ENCODE results near the gene CIB2. TPM values are rescaled to one million over a fixed set of nuclear protein-coding genes. Genes with fewer than 3 reads are reported as not detected.
A peak's percentile ranks its signal among the peaks of the same experiment; 100 is the strongest.

Gene CIB2
- total and polyA plus RNA-seq, 9 donors, result 1.7 to 12.4 (median 8.8) TPM

GRCh38 chr15:78065284-78065872 lies 65.9 kb downstream of the CIB2 start:
- Histone ChIP-seq H3K27me3 (no peaks in the 10 kb centered on the region), H3K36me3 (no peaks in the 10 kb centered on the region), H3K4me1 (ENCODE audit: insufficient read depth) (peaks cover 53% of the 10 kb centered on the region), H3K4me3 (peak overlapping the region; percentile 4), H3K27ac (peak overlapping the region; percentile 72 to 95), H3K9me3 (no peaks in the 10 kb centered on the region)
- no peak for TF ChIP-seq EP300 (IDR thresholded peaks at IDR 0.05)
- peak; percentile 49 for TF ChIP-seq POLR2A (IDR thresholded peaks at IDR 0.05)
- intact Hi-C loops (cut with DNase I), result no loop called here
- DNase-seq, result peak; percentile 50 to 82 (median 62)
- WGBS, 3 donors, result 14 to 26% (median 18%) methylated on average over 5 of the region's 5 CpGs

DNA sequence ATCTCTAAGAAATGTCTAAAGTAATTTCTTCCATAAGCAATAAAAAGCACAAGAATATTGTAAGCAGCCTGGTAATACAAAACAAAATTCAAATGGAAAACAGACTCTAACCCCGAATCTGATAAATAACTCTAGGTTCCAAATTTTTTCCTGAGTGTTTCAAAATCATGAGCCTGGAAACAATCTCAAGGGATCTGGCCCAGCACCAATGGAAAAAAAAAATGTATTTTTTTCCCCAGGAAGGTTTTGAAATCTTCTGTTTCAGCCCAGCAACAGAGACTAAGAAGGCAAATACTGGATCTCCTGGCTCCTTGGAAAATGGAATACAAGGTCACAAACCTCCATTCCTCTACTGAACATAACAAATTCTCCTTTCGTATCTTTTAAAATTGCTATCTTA lies 66.7 kb downstream of the CIB2 start:
- H3K4me3 ChIP-seq, result peak overlapping the region; percentile 4
- peaks cover 51% of the 10 kb centered on the region for H3K4me1 ChIP-seq (ENCODE audit: insufficient read depth)
- no peak for DNase-seq
- no peaks in the 10 kb centered on the region for H3K27me3 ChIP-seq
- intact Hi-C loops (cut with DNase I), result no loop called here
- 6% methylated on average over 2 of the region's 2 CpGs for WGBS, 3 donors
- no peak for TF ChIP-seq POLR2A (IDR thresholded peaks at IDR 0.05)
- TF ChIP-seq CTCF (IDR thresholded peaks at IDR 0.05), result no peak
- no peak for TF ChIP-seq EP300 (IDR thresholded peaks at IDR 0.05)
- peak overlapping the region in 1 of 2 donors; percentile 95 for H3K27ac ChIP-seq
- H3K9me3 ChIP-seq, result no peaks in the 10 kb centered on the region
- H3K36me3 ChIP-seq, result no peaks in the 10 kb centered on the region

DNA sequence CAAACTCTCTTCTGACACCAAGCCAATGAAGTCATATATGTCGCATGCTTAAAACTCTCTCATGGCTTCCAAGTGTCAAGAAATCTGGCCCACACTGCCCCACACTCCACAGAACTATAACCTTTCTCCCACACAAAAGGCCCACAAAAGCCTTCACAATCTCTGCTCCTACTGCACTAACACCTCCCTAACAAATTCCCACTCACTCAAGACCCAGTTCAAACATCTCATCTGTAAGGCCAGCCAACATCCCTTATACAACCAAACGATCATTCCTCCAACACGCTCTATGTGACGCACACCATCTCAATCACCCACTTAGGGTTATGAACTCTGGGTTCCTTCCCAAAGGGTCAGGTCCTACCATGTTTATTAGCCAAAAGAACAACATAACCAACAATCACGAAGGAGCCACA lies 67.3 kb downstream of the CIB2 start:
- Histone ChIP-seq H3K27me3 (no peaks in the 10 kb centered on the region), H3K27ac (peak overlapping the region; percentile 44 to 95), H3K36me3 (no peaks in the 10 kb centered on the region), H3K9me3 (no peaks in the 10 kb centered on the region), H3K4me3 (no peak overlapping the region), H3K4me1 (ENCODE audit: insufficient read depth) (peaks cover 55% of the 10 kb centered on the region)
- no peak for TF ChIP-seq CTCF (IDR thresholded peaks at IDR 0.05)
- TF ChIP-seq EP300 (IDR thresholded peaks at IDR 0.05), result peak; percentile 21
- 16 to 22% (median 20%) methylated on average over 5 of the region's 5 CpGs for WGBS, 3 donors
- intact Hi-C loops (cut with DNase I), result no loop called here
- DNase-seq, result no peak

DNA sequence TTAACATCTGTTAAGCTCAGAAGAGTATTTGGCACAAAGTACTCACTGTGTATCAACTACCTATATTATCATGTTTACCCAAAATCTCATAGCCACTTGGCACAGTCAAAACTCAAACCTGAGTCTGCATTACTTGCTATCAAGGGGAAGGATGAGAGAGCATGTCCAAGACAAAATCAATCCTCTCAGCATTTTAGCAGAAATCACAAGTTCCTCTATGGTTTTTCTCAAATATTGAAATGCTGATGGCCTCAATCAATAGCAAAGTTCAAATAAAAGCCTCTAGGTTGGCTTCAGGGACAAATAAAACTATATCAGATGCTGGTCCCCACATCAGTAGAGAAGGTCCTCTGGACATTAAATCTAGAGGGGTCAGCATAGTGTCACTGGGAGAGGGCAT lies 68.0 kb downstream of the CIB2 start:
- H3K9me3 ChIP-seq, result no peaks in the 10 kb centered on the region
- H3K27me3 ChIP-seq, result no peaks in the 10 kb centered on the region
- intact Hi-C loops (cut with DNase I), result no loop called here
- H3K4me3 ChIP-seq, result no peak overlapping the region
- H3K36me3 ChIP-seq, result no peaks in the 10 kb centered on the region
- DNase-seq, result no peak
- TF ChIP-seq CTCF (IDR thresholded peaks at IDR 0.05) (no peak), POLR2A (IDR thresholded peaks at IDR 0.05) (no peak)
- H3K4me1 ChIP-seq (ENCODE audit: insufficient read depth), result peaks cover 56% of the 10 kb centered on the region
- H3K27ac ChIP-seq, result peak overlapping the region; percentile 44 to 95

DNA sequence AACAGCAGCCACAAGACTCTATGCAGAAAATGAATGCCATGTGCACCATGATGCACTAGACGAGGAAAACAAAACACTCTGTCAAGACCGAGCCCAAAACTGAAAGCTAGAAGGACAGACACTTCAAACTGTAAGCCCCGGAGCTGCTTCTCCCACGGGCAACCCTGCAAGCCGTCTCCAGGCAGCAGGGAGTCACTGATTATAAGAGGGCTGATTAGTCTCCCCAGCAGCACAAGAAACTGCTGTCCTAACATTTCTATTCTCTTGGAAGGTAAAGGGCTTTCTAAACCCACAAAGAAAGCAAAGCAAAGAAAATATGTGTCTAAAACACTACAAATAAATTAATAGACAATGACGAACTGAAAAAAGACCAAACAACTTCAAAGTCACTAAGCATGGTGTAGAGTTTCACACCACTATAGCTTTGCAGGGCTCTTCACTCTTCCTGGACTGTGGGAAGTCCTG lies 69.2 kb downstream of the CIB2 start:
- H3K4me3 ChIP-seq, result peak overlapping the region; percentile 15
- 1 to 4% (median 2%) methylated on average over 6 of the region's 6 CpGs for WGBS, 3 donors
- no peak for DNase-seq
- peaks cover 49% of the 10 kb centered on the region for H3K4me1 ChIP-seq (ENCODE audit: insufficient read depth)
- no peaks in the 10 kb centered on the region for H3K27me3 ChIP-seq
- H3K27ac ChIP-seq, result peak overlapping the region in 1 of 2 donors; percentile 95
- no peaks in the 10 kb centered on the region for H3K36me3 ChIP-seq
- H3K9me3 ChIP-seq, result no peaks in the 10 kb centered on the region
- no peak for TF ChIP-seq POLR2A (IDR thresholded peaks at IDR 0.05)
- no peak for TF ChIP-seq EP300 (IDR thresholded peaks at IDR 0.05)
- no peak for TF ChIP-seq CTCF (IDR thresholded peaks at IDR 0.05)
- intact Hi-C loops (cut with DNase I), result no loop called here
